ENCODE data around the gene HAP1. TPM values are rescaled to one million over a fixed set of nuclear protein-coding genes. Genes with fewer than 3 reads are reported as not detected.

The HAP1 gene
- total and polyA plus RNA-seq, 2 of the 8 experiments (the other 6 are each of a cell fraction or from before 2014, with no cell fraction given): 2.3 to 3.6 TPM

DNA sequence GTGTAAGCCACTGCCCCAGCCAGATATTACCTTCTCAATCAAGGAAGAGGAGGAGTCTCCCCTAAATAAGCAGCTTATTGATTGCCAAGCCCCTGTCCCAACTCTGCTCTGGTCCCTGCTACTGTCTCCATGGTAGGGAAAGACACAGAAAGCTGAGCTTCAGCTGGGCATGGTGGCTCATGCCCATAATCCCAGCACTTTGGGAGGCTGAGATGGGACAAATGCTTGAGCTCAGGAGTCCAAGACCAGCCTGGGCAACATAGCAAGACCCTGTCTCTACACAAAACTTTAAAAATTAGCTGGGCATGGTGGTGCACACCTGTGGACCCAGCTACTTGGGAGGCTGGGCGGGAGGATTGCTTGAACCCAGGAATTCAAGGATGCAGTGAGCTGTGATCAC is 45.5 kb upstream of the HAP1 start (continued):
- TF ChIP-seq ATF3 (IDR thresholded peaks at IDR 0.05; ENCODE audit: insufficient read depth, low read depth, low read length) (no peak), BCL11A (IDR thresholded peaks at IDR 0.05; ENCODE audit: low read depth in 2 of 2, low read length in 2 of 2) (no peak), SP2 (IDR thresholded peaks at IDR 0.05; ENCODE audit: low read length) (no peak), MAX (IDR thresholded peaks at IDR 0.05) (no peak), RFX5 (IDR thresholded peaks at IDR 0.05; ENCODE audit: borderline replicate concordance, low read depth, low read length) (no peak)

All from H1 (cell line).